OCI-LY7 (cell line): ENCODE data around the gene RBM6.

Experiments used
- EZH2phosphoT487 ChIP-seq: fragments of 200-600 bp; sonication (generic); IDR thresholded peaks from 2 replicates; pipeline ENCODE4 v1.6.1; 2018; ENCODE audit warnings: low read depth, borderline replicate concordance, mild to moderate bottlenecking, mixed run types, antibody characterized with exemption, low read length, moderate library complexity, mixed read lengths
- TF ChIP-seq, protein P1 (sequence below): fragments of 200-600 bp; sonication (generic); conservative IDR thresholded peaks from 2 replicates; pipeline ENCODE4 v1.5.1; 2014; ENCODE audit warnings: mild to moderate bottlenecking, antibody characterized with exemption, low read length, moderate library complexity, mixed read lengths

DNA sequence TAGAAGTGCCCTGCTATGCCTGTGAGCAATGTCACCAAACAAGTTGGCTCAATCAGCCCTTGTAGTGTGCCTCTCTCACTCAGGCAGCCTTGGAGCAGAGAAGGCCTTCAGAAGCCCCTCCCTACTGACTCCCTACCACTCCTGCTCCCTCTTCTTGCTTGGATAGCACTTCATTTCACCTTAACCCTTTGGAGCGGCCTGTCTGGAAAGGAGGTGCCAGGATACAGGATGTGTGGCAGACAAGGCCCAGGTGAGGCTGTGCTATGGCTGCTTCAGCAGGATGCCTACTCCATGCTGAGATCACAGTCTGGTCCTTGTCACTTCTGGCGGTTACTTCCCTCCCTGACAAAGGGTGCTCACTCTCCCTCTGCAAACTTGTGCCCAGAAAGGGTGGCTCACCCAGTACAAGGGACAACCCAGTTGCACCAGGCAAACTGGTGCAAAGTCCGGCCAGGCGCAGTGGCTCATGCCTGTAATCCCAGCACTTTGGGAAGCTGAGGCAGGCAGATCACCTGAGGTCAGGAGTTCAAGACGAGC is 11.4 kb upstream of the RBM6 start:
- TF ChIP-seq, protein P1, sequence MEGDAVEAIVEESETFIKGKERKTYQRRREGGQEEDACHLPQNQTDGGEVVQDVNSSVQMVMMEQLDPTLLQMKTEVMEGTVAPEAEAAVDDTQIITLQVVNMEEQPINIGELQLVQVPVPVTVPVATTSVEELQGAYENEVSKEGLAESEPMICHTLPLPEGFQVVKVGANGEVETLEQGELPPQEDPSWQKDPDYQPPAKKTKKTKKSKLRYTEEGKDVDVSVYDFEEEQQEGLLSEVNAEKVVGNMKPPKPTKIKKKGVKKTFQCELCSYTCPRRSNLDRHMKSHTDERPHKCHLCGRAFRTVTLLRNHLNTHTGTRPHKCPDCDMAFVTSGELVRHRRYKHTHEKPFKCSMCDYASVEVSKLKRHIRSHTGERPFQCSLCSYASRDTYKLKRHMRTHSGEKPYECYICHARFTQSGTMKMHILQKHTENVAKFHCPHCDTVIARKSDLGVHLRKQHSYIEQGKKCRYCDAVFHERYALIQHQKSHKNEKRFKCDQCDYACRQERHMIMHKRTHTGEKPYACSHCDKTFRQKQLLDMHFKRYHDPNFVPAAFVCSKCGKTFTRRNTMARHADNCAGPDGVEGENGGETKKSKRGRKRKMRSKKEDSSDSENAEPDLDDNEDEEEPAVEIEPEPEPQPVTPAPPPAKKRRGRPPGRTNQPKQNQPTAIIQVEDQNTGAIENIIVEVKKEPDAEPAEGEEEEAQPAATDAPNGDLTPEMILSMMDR: no peak
- TF ChIP-seq EZH2phosphoT487: no peak
